Fibroblast of lung (primary cell): ENCODE measurements around the gene YAF2. TPM values are rescaled to one million over a fixed set of nuclear protein-coding genes. Genes with fewer than 3 reads are reported as not detected.

Experiments used
- DNase-seq, 2 donors: peaks; one replicate each; pipeline versions ENCODE4 v3.0.0 to v3.0.0-alpha.2; 2010; ENCODE audit warnings: low read depth in 2 of 2
- H2AFZ ChIP-seq: 2 replicates; pipeline ENCODE4 v1.5.1; 2012; ENCODE audit warnings: low read length, control low read depth, inconsistent platforms
- H3K27ac ChIP-seq: 2 replicates; pipeline ENCODE4 v1.5.1; 2011; ENCODE audit warnings: low read length, control low read depth; ENCODE audit not compliant: insufficient read depth
- H3K27me3 ChIP-seq: 2 replicates; pipeline ENCODE4 v1.5.1; 2011; ENCODE audit warnings: mild to moderate bottlenecking, low read length; ENCODE audit not compliant: control insufficient read depth, insufficient read depth
- H3K36me3 ChIP-seq: 2 replicates; pipeline ENCODE4 v1.5.1; 2011; ENCODE audit warnings: low read length; ENCODE audit not compliant: control insufficient read depth, insufficient read depth
- H3K4me1 ChIP-seq: 2 replicates; pipeline ENCODE4 v1.5.1; 2011; ENCODE audit warnings: low read length; ENCODE audit not compliant: control insufficient read depth, insufficient read depth; ENCODE audit errors: extremely low read depth
- H3K4me2 ChIP-seq: 2 replicates; pipeline ENCODE4 v1.5.1; 2011; ENCODE audit warnings: low read length, control low read depth; ENCODE audit not compliant: insufficient read depth; ENCODE audit errors: extremely low read depth
- H3K4me3 ChIP-seq, 4 experiments: fragments of 200-600 bp in 1 of 4; sonication (generic) in 1 of 4; replicated peaks in 1 of 4; 2 replicates each; pipeline ENCODE4 v1.5.1; 2011 to 2016; ENCODE audit warnings: low read length in 4 of 4, low read depth in 3 of 4, mild to moderate bottlenecking in 3 of 4, control low read depth in 2 of 4, inconsistent platforms in 1 of 4, mixed read lengths in 1 of 4; ENCODE audit not compliant: insufficient read depth in 1 of 4; ENCODE audit errors: control extremely low read depth in 1 of 4
- H3K79me2 ChIP-seq: 2 replicates; pipeline ENCODE4 v1.5.1; 2012; ENCODE audit warnings: mild to moderate bottlenecking, low read length, inconsistent platforms; ENCODE audit not compliant: control insufficient read depth, insufficient read depth
- H3K9ac ChIP-seq: 2 replicates; pipeline ENCODE4 v1.5.1; 2011; ENCODE audit warnings: mild to moderate bottlenecking, low read length, control low read depth; ENCODE audit not compliant: insufficient read depth
- H3K9me3 ChIP-seq: 2 replicates; pipeline ENCODE4 v1.5.1; 2012; ENCODE audit warnings: low read depth, low read length; ENCODE audit not compliant: control insufficient read depth, insufficient read depth
- H4K20me1 ChIP-seq: 2 replicates; pipeline ENCODE4 v1.5.1; 2011; ENCODE audit warnings: low read length; ENCODE audit not compliant: control insufficient read depth, insufficient read depth; ENCODE audit errors: extremely low read depth
- EZH2 ChIP-seq: IDR thresholded peaks from 2 replicates; pipeline ENCODE4 v1.5.1; 2012; ENCODE audit warnings: low read length, control low read depth, mild to moderate bottlenecking; ENCODE audit errors: missing control alignments
- polyA plus RNA-seq, 2 donors: library from polyadenylated mRNA; depleted of rRNA in 1 of 2; stranded (reverse) in 1 of 2; unstranded in 1 of 2; fragments of >200 nt; gene quantifications; 2 replicates each; pipeline ENCODE4 v1.2.1, GENCODE V29; 2011 to 2012; ENCODE audit warnings: missing spikeins in 1 of 2
- total RNA-seq: library from RNA; depleted of rRNA; stranded (reverse); fragments of >200 nt; gene quantifications from 2 replicates; pipeline ENCODE4 v1.2.1, GENCODE V29; 2014
- TF ChIP-seq, protein P1 (sequence below), 2 donors: IDR thresholded peaks in 1 of 2; conservative IDR thresholded peaks in 1 of 2; 1 replicate in 1 of 2; 2 replicates in 1 of 2; pipeline ENCODE4 v1.5.1; 2011 to 2012; ENCODE audit warnings: low read length in 2 of 2, control low read depth in 1 of 2, inconsistent platforms in 1 of 2, low read depth in 1 of 2, mild to moderate bottlenecking in 1 of 2

YAF2 gene
- total and polyA plus RNA-seq, 2 donors (not counting 1 experiment from before 2014, with no cell fraction given) = 18.0 to 25.2 TPM

DNA sequence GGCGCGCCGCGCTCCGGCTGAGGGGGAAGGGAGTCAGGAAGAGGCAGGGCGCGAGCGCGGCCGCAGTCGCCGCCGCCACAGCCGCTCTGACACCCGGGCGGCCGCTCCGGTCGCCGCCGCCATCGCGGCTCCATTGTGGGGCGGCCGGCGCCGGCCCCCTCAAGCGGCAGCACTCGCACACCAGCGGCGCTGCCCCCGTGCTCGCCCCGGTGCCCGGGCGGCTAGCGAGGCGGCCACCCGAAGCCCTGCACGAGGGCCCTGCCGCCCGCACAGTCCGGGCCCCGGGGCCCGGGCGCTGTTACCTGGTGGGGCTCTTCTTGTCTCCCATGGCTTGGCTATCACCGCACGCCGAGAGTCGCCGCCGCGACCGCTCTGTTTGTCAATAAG, 202 bp downstream of the YAF2 start:
- Histone ChIP-seq H3K4me3 (peak overlapping the region; percentile 30 to 85 (median 58)), H3K4me2 (no peak overlapping the region), H3K79me2 (peaks cover 29% of the 10 kb centered on the region), H4K20me1 (no peaks in the 10 kb centered on the region), H2AFZ (no peak overlapping the region), H3K27me3 (no peaks in the 10 kb centered on the region), H3K27ac (peak overlapping the region; percentile 66), H3K36me3 (no peaks in the 10 kb centered on the region), H3K9ac (peak overlapping the region; percentile 92), H3K4me1 (peaks cover 11% of the 10 kb centered on the region), H3K9me3 (no peaks in the 10 kb centered on the region)
- TF ChIP-seq, protein P1, sequence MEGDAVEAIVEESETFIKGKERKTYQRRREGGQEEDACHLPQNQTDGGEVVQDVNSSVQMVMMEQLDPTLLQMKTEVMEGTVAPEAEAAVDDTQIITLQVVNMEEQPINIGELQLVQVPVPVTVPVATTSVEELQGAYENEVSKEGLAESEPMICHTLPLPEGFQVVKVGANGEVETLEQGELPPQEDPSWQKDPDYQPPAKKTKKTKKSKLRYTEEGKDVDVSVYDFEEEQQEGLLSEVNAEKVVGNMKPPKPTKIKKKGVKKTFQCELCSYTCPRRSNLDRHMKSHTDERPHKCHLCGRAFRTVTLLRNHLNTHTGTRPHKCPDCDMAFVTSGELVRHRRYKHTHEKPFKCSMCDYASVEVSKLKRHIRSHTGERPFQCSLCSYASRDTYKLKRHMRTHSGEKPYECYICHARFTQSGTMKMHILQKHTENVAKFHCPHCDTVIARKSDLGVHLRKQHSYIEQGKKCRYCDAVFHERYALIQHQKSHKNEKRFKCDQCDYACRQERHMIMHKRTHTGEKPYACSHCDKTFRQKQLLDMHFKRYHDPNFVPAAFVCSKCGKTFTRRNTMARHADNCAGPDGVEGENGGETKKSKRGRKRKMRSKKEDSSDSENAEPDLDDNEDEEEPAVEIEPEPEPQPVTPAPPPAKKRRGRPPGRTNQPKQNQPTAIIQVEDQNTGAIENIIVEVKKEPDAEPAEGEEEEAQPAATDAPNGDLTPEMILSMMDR (conservative IDR thresholded peaks at IDR 0.05 in 1 of 2, IDR thresholded peaks at IDR 0.05 in 1 of 2; ENCODE audit: low read depth in 1 of 2, low read length in 2 of 2) = no peak
- TF ChIP-seq EZH2 = no peak
- no peak for DNase-seq

DNA sequence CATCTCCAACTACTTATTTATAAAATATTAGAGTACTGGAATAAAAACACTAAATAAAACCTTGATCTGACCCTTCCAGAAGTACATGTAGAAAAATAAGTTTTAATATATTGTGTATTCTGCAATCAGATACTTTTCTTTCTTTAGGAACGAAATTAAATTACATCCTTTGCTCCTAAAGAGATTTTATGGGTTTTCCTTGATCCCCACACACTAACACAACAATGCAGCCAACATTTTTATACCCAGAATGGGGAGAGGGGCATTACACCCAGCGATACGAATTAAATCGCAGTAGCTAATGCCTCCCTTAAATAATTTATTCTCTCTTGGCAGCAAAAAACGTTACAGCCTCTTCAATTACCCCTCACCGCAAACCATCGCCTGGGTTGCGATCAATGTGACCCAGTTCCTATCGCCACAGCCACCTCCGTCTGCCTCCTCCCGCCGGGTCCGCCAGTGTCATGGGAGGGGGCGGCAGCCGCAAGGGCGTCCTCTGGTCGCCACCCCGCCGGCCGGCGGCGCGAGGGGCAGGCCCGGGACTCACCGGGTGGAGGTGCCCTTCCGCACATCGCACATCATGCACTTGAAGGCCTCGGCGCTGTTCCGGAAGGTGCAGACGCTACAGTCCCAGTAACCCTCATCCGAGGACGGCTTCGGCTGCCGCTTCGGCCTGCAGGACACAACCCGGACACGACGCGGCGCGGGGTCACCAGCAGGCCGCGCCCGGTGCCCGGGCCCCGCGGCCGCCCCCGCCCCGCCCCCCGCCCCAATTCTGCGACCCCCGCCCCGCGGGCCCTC, 796 bp downstream of the YAF2 start:
- DNase-seq = peak; percentile 72 to 83
- Histone ChIP-seq H3K36me3 (no peaks in the 10 kb centered on the region), H2AFZ (peak overlapping the region; percentile 85), H3K27ac (peak overlapping the region; percentile 76), H3K79me2 (peaks cover 31% of the 10 kb centered on the region), H3K4me2 (peak overlapping the region; percentile 81), H4K20me1 (no peaks in the 10 kb centered on the region), H3K9me3 (no peaks in the 10 kb centered on the region), H3K27me3 (no peaks in the 10 kb centered on the region), H3K4me1 (peaks cover 11% of the 10 kb centered on the region), H3K4me3 (peak overlapping the region; percentile 70 to 85 (median 78)), H3K9ac (peak overlapping the region; percentile 92)
- no peak for TF ChIP-seq EZH2
- TF ChIP-seq, protein P1 (conservative IDR thresholded peaks at IDR 0.05 in 1 of 2, IDR thresholded peaks at IDR 0.05 in 1 of 2; ENCODE audit: low read depth in 1 of 2, low read length in 2 of 2) = peak; percentile 22 to 42

DNA sequence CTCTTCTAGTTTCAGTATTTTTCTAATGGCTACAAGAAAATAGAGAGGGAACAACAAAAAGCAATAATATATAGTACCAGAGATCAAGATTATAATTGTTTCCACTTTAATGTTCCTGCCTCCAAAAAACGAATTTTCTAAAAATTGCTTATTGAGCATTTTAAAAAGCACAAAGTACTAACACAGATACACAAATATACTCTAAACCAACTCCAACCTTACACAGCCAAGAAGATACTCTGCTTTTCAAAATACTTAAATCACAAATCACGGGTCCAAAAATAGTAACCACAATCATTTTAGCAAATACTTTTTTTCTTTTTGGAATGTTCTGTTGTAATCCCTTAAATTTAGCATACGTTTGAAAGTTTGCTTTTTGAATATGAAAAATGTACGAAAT, 2.0 kb downstream of the YAF2 start:
- Histone ChIP-seq H2AFZ (no peak overlapping the region), H3K9me3 (no peaks in the 10 kb centered on the region), H3K4me2 (peak overlapping the region; percentile 81), H4K20me1 (no peaks in the 10 kb centered on the region), H3K27ac (peak overlapping the region; percentile 31), H3K9ac (no peak overlapping the region), H3K79me2 (peaks cover 31% of the 10 kb centered on the region), H3K4me3 (peak overlapping the region; percentile 10 to 85 (median 73)), H3K27me3 (no peaks in the 10 kb centered on the region), H3K4me1 (peaks cover 11% of the 10 kb centered on the region), H3K36me3 (no peaks in the 10 kb centered on the region)
- peak in 1 of 2 donors; percentile 32 for DNase-seq
- no peak for TF ChIP-seq EZH2
- TF ChIP-seq, protein P1 (conservative IDR thresholded peaks at IDR 0.05 in 1 of 2, IDR thresholded peaks at IDR 0.05 in 1 of 2; ENCODE audit: low read depth in 1 of 2, low read length in 2 of 2) = no peak
